ENCODE measurements around the gene TDRD12.

Gene TDRD12

DNA sequence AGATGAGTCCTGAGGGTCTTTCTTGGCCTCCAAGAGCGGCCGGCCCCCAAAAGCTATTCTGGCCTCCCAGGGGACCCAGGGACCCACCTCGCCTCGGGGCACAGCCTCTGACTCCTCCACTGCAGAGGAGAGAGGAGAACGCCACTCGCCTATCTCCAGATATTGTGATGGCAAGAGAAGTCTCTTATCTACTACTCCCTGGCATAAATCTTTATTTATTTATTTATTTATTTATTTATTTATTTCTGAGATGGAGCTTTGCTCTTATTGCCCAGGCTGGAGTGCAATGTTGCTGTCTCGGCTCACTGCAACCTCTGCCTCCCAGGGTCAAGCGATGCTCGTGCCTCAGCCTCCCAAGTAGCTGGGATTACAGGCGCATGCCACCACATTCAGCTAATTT is 139.0 kb downstream of the TDRD12 start:
- TF ChIP-seq, protein P1, sequence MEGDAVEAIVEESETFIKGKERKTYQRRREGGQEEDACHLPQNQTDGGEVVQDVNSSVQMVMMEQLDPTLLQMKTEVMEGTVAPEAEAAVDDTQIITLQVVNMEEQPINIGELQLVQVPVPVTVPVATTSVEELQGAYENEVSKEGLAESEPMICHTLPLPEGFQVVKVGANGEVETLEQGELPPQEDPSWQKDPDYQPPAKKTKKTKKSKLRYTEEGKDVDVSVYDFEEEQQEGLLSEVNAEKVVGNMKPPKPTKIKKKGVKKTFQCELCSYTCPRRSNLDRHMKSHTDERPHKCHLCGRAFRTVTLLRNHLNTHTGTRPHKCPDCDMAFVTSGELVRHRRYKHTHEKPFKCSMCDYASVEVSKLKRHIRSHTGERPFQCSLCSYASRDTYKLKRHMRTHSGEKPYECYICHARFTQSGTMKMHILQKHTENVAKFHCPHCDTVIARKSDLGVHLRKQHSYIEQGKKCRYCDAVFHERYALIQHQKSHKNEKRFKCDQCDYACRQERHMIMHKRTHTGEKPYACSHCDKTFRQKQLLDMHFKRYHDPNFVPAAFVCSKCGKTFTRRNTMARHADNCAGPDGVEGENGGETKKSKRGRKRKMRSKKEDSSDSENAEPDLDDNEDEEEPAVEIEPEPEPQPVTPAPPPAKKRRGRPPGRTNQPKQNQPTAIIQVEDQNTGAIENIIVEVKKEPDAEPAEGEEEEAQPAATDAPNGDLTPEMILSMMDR (IDR thresholded peaks at IDR 0.05; ENCODE audit: extremely low read depth, missing control alignments): no peak
- no peak for DNase-seq (ENCODE audit: low spot score)

DNA sequence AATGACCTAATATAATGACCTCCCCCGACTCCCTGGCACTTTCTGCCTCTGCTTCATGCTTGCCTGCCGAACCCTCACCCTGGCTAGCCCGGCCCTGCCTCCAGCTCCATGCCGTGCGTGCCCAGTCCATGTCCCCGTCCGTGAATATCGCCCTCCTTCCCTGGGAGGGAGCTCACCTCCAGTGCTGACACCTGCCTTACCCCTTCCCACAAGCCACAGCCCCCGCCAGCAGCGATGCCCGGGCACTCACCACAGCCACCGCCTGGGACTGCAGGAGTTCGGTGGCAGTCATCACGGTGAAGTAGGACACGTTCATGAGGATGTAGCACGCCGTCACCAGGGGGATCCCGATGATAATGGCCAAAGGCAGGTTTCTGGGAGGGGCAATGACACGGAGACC is 140.0 kb downstream of the TDRD12 start:
- TF ChIP-seq, protein P1 (IDR thresholded peaks at IDR 0.05; ENCODE audit: extremely low read depth, missing control alignments): no peak
- no peak for DNase-seq (ENCODE audit: low spot score)

DNA sequence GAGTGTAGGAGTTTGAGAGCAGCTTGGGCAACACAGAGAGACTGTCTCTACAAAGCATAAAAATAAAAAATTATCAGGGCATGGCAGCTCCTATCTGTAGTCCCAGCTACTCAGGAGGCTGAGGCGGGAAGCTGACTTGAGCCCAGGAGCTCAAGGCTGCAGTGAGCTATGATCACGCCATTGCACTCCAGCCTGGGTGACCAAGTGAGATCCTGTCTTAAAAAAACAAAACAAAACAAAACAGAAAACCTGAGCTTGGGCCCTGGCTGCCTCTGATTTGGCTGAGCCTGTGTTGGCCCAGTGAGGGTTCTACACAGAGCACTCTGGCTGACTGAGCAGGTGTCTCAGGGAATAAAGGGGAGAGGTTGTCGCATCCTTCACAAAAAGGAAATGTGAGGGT is 142.0 kb downstream of the TDRD12 start:
- TF ChIP-seq, protein P1 (IDR thresholded peaks at IDR 0.05; ENCODE audit: extremely low read depth, missing control alignments): no peak
- DNase-seq (ENCODE audit: low spot score): no peak

DNA sequence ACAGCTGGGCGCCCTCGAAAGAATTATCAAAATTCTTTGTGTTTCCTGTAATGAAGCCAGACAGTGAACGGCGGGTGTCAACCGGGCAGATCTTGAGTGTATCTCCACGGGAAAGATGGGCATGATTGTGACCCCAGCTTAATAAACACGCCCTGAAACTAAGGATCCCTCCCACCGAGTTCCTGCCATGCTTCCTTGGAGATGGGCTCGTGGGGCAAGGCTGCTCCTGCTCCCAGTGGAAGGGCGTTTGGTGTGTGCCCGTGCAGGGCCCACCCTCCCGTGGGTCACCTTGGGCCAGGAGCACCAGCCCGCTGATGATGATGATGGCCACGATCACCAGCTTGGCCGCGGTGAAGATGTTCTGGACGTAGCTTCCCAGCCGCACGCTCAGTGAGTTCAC is 142.6 kb downstream of the TDRD12 start:
- TF ChIP-seq, protein P1 (IDR thresholded peaks at IDR 0.05; ENCODE audit: extremely low read depth, missing control alignments): no peak

DNA sequence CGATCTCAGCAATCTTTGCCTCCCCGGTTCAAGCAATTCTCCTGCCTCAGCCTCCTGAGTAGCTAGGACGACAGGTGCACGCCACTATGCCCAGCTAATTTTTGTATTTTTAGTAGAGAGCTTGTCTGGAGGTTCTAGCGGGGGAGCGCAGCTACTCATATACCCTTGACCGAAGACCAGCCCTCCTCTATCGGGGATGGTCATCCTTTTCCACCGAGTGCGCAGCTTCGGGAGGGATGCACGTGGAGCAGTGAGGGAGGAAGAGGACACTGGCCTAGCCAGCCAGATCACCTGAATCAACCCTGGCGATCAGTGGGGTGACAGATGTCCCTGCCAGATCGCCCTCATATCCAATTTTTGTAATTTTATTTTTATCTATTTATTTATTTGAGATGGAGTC is 143.2 kb downstream of the TDRD12 start:
- DNase-seq (ENCODE audit: low spot score): no peak
- TF ChIP-seq, protein P1 (IDR thresholded peaks at IDR 0.05; ENCODE audit: extremely low read depth, missing control alignments): no peak

More for the DNA sequence above, 142.6 kb downstream of the TDRD12 start:
- DNase-seq (ENCODE audit: low spot score): no peak

DNA sequence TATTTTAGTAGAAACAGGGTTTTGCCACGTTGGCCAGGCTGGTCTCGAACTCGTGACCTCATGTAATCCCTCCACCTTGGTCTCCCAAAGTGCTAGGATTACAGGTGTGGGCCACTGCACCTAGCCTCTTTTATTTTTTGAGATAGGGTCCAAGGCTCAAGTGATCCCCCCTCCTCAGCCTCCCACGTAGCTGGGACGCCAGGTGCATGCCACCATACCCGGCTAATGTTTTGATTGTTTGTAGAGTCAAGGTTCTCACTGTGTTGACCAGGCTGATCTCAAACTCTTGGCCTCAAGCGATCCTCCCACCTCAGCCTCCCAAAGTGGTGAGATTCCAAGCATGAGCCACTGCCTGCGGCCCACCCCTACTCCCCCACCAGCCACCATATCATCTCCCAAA is 143.7 kb downstream of the TDRD12 start:
- no peak for DNase-seq (ENCODE audit: low spot score)
- TF ChIP-seq, protein P1 (IDR thresholded peaks at IDR 0.05; ENCODE audit: extremely low read depth, missing control alignments): no peak

DNA sequence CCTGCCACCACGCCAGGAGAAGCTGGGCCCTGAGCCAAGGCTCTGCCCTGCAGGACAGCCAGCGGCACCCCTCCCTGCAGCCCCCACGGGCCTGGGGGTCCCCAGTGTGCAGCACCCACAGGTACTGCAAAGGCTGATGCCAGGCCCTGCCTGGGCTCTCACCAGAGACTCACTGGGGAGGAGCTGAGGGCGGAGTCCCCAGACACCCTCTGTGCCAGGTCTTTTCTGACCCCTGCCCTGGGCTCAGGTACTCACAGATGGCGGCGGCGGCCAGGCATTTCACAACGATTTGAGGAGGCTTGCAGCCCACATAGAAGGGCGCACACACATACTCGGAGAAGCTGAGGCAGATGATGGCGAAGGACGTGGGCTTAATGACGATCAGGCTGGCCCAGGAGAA is 144.3 kb downstream of the TDRD12 start:
- TF ChIP-seq, protein P1 (IDR thresholded peaks at IDR 0.05; ENCODE audit: extremely low read depth, missing control alignments): no peak
- no peak for DNase-seq (ENCODE audit: low spot score)

Measured in GM20000 (cell line).